BE2C (cell line): ENCODE data around the gene TJP1.
"Not testable (repeated sequence)": the region's sequence is repeated elsewhere in the genome, so short reads cannot be mapped to it uniquely, and the experiment has no call there.

ENCODE experiments used
- DNase-seq: peaks from one replicate; pipeline ENCODE4 v3.0.0-alpha.2; 2020
- H3K27me3 ChIP-seq: fragments of 250-450 bp; sonication (Bioruptor Pico); 2 replicates; pipeline ENCODE4 v1.5.1; 2020; ENCODE audit warnings: mild to moderate bottlenecking
- H3K36me3 ChIP-seq: fragments of 250-450 bp; sonication (Bioruptor Pico); 2 replicates; pipeline ENCODE4 v1.5.1; 2020; ENCODE audit warnings: mild to moderate bottlenecking
- H3K4me1 ChIP-seq: fragments of 250-450 bp; sonication (Bioruptor Pico); 2 replicates; pipeline ENCODE4 v1.5.1; 2020
- H3K4me3 ChIP-seq: 2 replicates; pipeline ENCODE4 v1.5.1; 2011; ENCODE audit warnings: low read depth, low read length
- H3K9me3 ChIP-seq: fragments of 250-450 bp; sonication (Bioruptor Pico); 2 replicates; pipeline ENCODE4 v1.5.1; 2020
- CTCF ChIP-seq: IDR thresholded peaks from 2 replicates; pipeline ENCODE4 v1.5.1; 2012; ENCODE audit warnings: mild to moderate bottlenecking, low read depth, low read length

The TJP1 gene

DNA sequence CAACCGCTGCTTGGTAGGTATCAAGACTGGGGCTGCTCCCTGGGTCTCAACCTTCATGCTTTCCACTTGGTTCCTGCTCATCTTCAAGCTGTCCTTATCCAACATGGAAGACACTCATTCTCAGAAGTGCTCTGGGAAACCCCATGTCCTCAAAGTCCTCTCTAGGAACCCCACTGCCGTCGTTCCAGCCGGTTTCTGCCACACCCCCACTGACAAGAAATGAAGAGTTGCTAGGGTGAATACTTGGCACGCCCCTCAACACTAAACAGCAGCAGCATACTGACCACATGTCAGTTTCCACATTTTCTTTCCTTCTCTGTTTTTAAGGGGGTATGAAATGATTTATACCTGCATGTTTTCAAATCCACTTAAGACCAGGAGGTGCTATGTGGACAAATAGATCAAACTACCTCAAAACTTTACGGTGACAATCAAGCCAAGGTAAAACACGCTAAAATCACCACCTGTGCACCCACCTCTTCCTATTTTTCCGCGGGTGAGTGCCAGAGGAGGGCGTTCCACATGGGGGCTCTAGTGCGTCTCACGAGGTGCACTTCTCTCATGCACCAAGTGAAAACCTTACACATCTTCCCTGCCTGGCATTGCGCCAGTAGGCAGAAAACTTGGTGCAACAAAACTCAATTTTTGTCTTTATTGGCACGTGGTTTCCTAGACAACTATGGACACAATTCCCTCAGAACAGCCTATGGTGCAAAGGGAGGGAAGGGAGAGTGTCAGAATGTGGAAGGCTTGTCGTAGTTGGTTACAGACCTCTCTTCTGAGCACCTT, 125.1 kb downstream of the TJP1 start:
- no peak for DNase-seq
- Histone ChIP-seq H3K36me3 (no peaks in the 10 kb centered on the region), H3K27me3 (no peaks in the 10 kb centered on the region), H3K9me3 (no peaks in the 10 kb centered on the region), H3K4me3 (no peak overlapping the region), H3K4me1 (no peaks in the 10 kb centered on the region)
- no peak for TF ChIP-seq CTCF

DNA sequence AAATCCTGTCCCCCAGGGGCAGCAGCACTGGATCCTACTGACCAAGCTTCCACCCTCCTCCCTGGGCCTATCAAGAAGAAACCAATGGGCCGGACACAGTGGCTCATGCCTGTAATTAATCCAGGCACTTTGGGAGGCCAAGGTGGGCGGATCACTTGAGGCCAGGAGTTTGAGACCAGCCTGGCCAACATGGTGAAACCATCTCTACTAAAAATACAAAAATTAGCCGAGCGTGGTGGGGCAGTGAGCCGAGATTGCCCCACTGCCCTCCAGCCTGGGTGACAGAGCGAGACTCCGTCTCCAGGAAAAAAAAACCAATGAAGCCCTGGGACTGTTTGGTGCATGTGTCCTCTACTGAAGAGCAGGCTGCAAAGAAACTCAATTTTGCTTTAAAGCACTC, 125.8 kb downstream of the TJP1 start:
- not testable (repeated sequence) for H3K4me1 ChIP-seq, H3K27me3 ChIP-seq, DNase-seq

DNA sequence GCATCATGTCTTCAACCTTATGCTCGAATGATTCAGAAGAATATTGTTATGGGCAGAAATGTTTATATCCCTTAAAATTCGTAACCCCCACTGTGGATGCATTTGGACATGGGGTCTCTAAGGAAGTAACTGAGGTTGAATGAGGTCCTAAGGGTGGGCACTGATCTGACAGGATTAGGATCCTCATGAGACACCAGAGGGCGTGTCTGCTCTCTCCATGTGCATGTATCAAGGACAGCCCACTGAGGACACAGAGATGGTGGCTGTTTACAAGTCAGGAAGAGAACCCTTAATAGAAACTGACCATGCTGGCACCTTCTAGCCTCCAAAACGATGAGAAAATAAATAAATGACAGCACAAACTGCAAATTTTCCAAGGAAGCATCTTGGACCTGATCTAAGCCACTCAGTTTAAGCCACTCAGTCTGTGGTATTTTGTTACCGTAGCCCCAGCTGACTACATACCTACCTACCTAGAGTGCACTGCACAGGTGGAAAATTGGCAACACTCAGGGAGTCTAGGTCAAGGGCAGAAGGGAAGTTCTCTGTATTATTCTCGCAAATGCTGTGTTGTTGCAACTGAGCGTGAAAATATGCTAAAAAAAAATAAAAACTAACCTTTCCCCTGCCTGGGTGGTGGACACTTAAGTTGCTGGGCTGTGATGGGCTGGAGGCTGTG, 126.6 kb downstream of the TJP1 start:
- H3K36me3 ChIP-seq, result no peaks in the 10 kb centered on the region
- no peak for DNase-seq
- TF ChIP-seq CTCF, result peak; percentile 28; the same call in 1 of the 2 replicates

More for the DNA sequence above, 125.8 kb downstream of the TJP1 start:
- not testable (repeated sequence) for H3K36me3 ChIP-seq, H3K9me3 ChIP-seq, H3K4me3 ChIP-seq

DNA sequence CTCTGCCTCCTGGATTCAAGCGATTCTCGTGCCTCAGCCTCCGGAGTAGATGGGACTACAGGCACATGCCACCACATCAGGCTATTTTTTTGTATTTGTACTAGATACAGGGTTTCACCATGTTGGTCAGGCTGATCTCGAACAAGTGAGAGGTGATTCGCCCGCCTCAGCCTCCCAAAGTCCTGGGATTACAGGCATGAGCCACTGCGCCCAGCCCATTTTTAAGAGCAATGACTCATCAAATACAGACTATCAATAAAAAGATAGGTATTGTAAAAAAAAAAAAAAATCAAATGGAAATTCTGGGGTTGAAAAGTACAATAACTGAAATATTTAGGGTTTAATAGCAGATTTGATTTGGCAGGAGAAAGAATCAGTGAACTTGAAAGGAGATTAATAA, 129.0 kb downstream of the TJP1 start:
- H3K4me3 ChIP-seq, result no peak overlapping the region
- no peaks in the 10 kb centered on the region for H3K27me3 ChIP-seq
- H3K4me1 ChIP-seq, result peaks cover 3% of the 10 kb centered on the region; the same call in 1 of the 2 replicates
- no peak for DNase-seq
- H3K36me3 ChIP-seq, result no peaks in the 10 kb centered on the region
- no peaks in the 10 kb centered on the region for H3K9me3 ChIP-seq
- TF ChIP-seq CTCF, result no peak

More for the DNA sequence above, 126.6 kb downstream of the TJP1 start:
- Histone ChIP-seq H3K4me3 (no peak overlapping the region), H3K27me3 (no peaks in the 10 kb centered on the region), H3K9me3 (no peaks in the 10 kb centered on the region), H3K4me1 (no peaks in the 10 kb centered on the region)

GRCh38 chr15:29692527-29692926, 129.7 kb downstream of the TJP1 start:
- no peak overlapping the region for H3K4me3 ChIP-seq
- peaks cover 3% of the 10 kb centered on the region; the same call in 1 of the 2 replicates for H3K4me1 ChIP-seq
- no peaks in the 10 kb centered on the region for H3K36me3 ChIP-seq
- no peaks in the 10 kb centered on the region for H3K27me3 ChIP-seq
- peak; percentile 31 for TF ChIP-seq CTCF
- H3K9me3 ChIP-seq, result no peaks in the 10 kb centered on the region
- DNase-seq, result no peak

GRCh38 chr15:29690765-29691475, 131.3 kb downstream of the TJP1 start:
- Histone ChIP-seq H3K27me3 (no peaks in the 10 kb centered on the region), H3K4me3 (no peak overlapping the region), H3K4me1 (peaks cover 3% of the 10 kb centered on the region; the same call in 1 of the 2 replicates), H3K36me3 (no peaks in the 10 kb centered on the region), H3K9me3 (no peaks in the 10 kb centered on the region)
- DNase-seq, result no peak
- no peak for TF ChIP-seq CTCF
